B cell (primary cell): ENCODE data around the gene HSD17B2. TPM values are rescaled to one million over a fixed set of nuclear protein-coding genes. Genes with fewer than 3 reads are reported as not detected.

ENCODE experiments used
- ATAC-seq: fragments of 200-7000 bp; cut with Tn5 transposase; one replicate; pipeline ENCODE4 v1.10.0; 2021; ENCODE audit warnings: low read depth, mild to moderate bottlenecking, moderate number of reproducible peaks, moderate library complexity
- CTCF ChIA-PET: fragments of 350-600 bp; sonication (Branson Sonifier 250); formaldehyde crosslinking; loops from one replicate; lab custom pipeline; 2021; ENCODE audit warnings: antibody characterized with exemption, inconsistent platforms; lab: Charles Lee
- POLR2A ChIA-PET: fragments of 350-600 bp; sonication (Branson Sonifier 250); formaldehyde crosslinking; loops from one replicate; lab custom pipeline; 2021; ENCODE audit warnings: antibody characterized with exemption; lab: Charles Lee
- DNase-seq: peaks from one replicate; pipeline ENCODE4 v3.0.0; 2013
- H2AFZ ChIP-seq: 2 replicates; pipeline ENCODE4 v1.6.1; 2012; ENCODE audit warnings: mild to moderate bottlenecking, low read depth, low read length; ENCODE audit not compliant: insufficient read depth, poor library complexity, severe bottlenecking
- H3K27ac ChIP-seq, 2 donors: 1 replicate in 1 of 2; 2 replicates in 1 of 2; pipeline ENCODE4 v1.5.1; 2012 to 2013; ENCODE audit warnings: low read length in 2 of 2, mild to moderate bottlenecking in 2 of 2, moderate library complexity in 1 of 2
- H3K27me3 ChIP-seq, 4 experiments: fragments of 200-600 bp in 1 of 4; sonication (generic) in 1 of 4; replicated peaks in 1 of 4; 1 replicate in 2 of 4; 2 replicates in 2 of 4; pipeline versions ENCODE4 v1.6.1 to v1.7.0; 2013 to 2016; ENCODE audit warnings: low read length in 3 of 4, mild to moderate bottlenecking in 2 of 4, mixed read lengths in 1 of 4, moderate library complexity in 1 of 4; ENCODE audit not compliant: insufficient read depth in 4 of 4, control insufficient read depth in 3 of 4; ENCODE audit errors: control extremely low read depth in 1 of 4
- H3K36me3 ChIP-seq, 2 experiments: replicated peaks in 1 of 2; 1 replicate in 1 of 2; 2 replicates in 1 of 2; pipeline versions ENCODE4 v1.6.1 to v1.7.1; 2013; ENCODE audit warnings: low read length in 1 of 2; ENCODE audit not compliant: insufficient read depth in 2 of 2, control insufficient read depth in 1 of 2; ENCODE audit errors: control extremely low read depth in 1 of 2, extremely low read depth in 1 of 2
- H3K4me1 ChIP-seq, 2 donors: fragments of 200-600 bp in 1 of 2; sonication (generic) in 1 of 2; 1 replicate in 1 of 2; 2 replicates in 1 of 2; pipeline versions ENCODE4 v1.5.1 to v1.6.1; 2013 to 2017; ENCODE audit warnings: low read length in 2 of 2; ENCODE audit not compliant: control insufficient read depth in 2 of 2, insufficient read depth in 2 of 2
- H3K4me2 ChIP-seq: replicated peaks from 2 replicates; pipeline ENCODE3; 2012; ENCODE audit warnings: mild to moderate bottlenecking, low read depth, low read length; ENCODE audit not compliant: poor library complexity, severe bottlenecking
- H3K4me3 ChIP-seq, 5 experiments: fragments of 200-600 bp in 1 of 5; sonication (generic) in 1 of 5; 1 replicate in 3 of 5; 2 replicates in 2 of 5; pipeline versions ENCODE4 v1.5.1 to v1.7.0; 2011 to 2016; ENCODE audit warnings: low read length in 4 of 5, mild to moderate bottlenecking in 4 of 5, low read depth in 2 of 5, control low read depth in 1 of 5, moderate library complexity in 1 of 5; ENCODE audit not compliant: insufficient read depth in 1 of 5; ENCODE audit errors: control extremely low read depth in 1 of 5, extremely low read depth in 1 of 5
- H3K79me2 ChIP-seq: fragments of 200-600 bp; sonication (generic); one replicate; pipeline ENCODE4 v1.6.0; 2016; ENCODE audit warnings: low read length; ENCODE audit not compliant: control insufficient read depth, insufficient read depth
- H3K9ac ChIP-seq: fragments of 200-600 bp; sonication (generic); 2 replicates; pipeline ENCODE4 v1.6.1; 2017; ENCODE audit warnings: mild to moderate bottlenecking, low read length, moderate library complexity
- H3K9me3 ChIP-seq, 3 donors: one replicate each; pipeline versions ENCODE4 v1.6.1 to v1.7.1; 2013; ENCODE audit warnings: low read length in 2 of 3; ENCODE audit not compliant: control insufficient read depth in 2 of 3, insufficient read depth in 1 of 3; ENCODE audit errors: control extremely low read depth in 1 of 3
- H4K20me1 ChIP-seq: 2 replicates; pipeline ENCODE4 v1.6.0; 2012; ENCODE audit warnings: mild to moderate bottlenecking, low read length; ENCODE audit not compliant: insufficient read depth, control insufficient read depth, poor library complexity, severe bottlenecking
- H3K27ac Mint-ChIP-seq: one replicate; pipeline ENCODE4 v1.8.0; 2021; ENCODE audit warnings: mixed read lengths
- H3K27me3 Mint-ChIP-seq: one replicate; pipeline ENCODE4 v1.8.0; 2021; ENCODE audit warnings: mixed read lengths
- H3K4me1 Mint-ChIP-seq: one replicate; pipeline ENCODE4 v1.8.0; 2021; ENCODE audit warnings: mixed read lengths
- H3K4me3 Mint-ChIP-seq: one replicate; pipeline ENCODE4 v1.8.0; 2021; ENCODE audit warnings: mixed read lengths
- H3K9me3 Mint-ChIP-seq: one replicate; pipeline ENCODE4 v1.8.0; 2022; ENCODE audit warnings: mixed read lengths; ENCODE audit not compliant: insufficient read depth
- CTCF ChIP-seq: fragments of 200-600 bp; IDR thresholded peaks from one replicate; pipeline ENCODE4 v1.8.0; 2022; ENCODE audit warnings: antibody characterized with exemption, mild to moderate bottlenecking
- EZH2 ChIP-seq: IDR thresholded peaks from 2 replicates; pipeline ENCODE4 v1.6.1; 2012; ENCODE audit warnings: borderline replicate concordance, low read depth, mild to moderate bottlenecking, moderate library complexity, low read length; ENCODE audit not compliant: insufficient read depth, poor library complexity, severe bottlenecking
- WGBS: methylation state at CpG from one replicate; pipeline ENCODE4 v1.1.5; 2013; ENCODE audit warnings: missing lambda C conversion rate; ENCODE audit not compliant: insufficient coverage; 5-methylcytosine and 5-hydroxymethylcytosine counted together
- intact Hi-C: fragments of 100-400 bp; cut with micrococcal nuclease; formaldehyde crosslinking; loops from one replicate; pipeline ENCODE4 v1.10.0; 2022
- polyA plus RNA-seq: library from polyadenylated mRNA; depleted of rRNA; stranded (reverse); fragments of >200 nt; gene quantifications from 2 replicates; pipeline ENCODE4 v1.2.3, GENCODE V29; 2012
- total RNA-seq, 2 donors: library from RNA; stranded (reverse); fragments of 120-200 nt in 1 of 2; gene quantifications; 1 replicate in 1 of 2; 2 replicates in 1 of 2; pipeline versions ENCODE4 v1.2.3 to v1.2.4, GENCODE V29; 2013 to 2022

The HSD17B2 gene
- total and polyA plus RNA-seq, 2 donors (not counting 1 experiment from before 2014, with no cell fraction given): not detected

- Histone ChIP-seq H3K9me3 (peaks cover 0 to 12% (median 7%) of the 10 kb centered on the region in 3 donors), H3K79me2 (no peaks in the 10 kb centered on the region), H3K4me1 (no peaks in the 10 kb centered on the region), H2AFZ (no peak overlapping the region), H3K27ac (no peak overlapping the region), H3K4me2 (no peak overlapping the region), H3K27me3 (peaks cover 0 to 10% (median 7%) of the 10 kb centered on the region in 4 experiments), H3K4me3 (no peak overlapping the region), H3K36me3 (no peaks in the 10 kb centered on the region), H3K9ac (no peak overlapping the region), H4K20me1 (no peaks in the 10 kb centered on the region)
- POLR2A ChIA-PET: no interaction called here
- H3K4me1 Mint-ChIP-seq: no peaks in the 10 kb centered on the region
- H3K4me3 Mint-ChIP-seq: no peak overlapping the region
- no peak overlapping the region for H3K27ac Mint-ChIP-seq
- no CpG with 5 or more reads among the region's 2 CpGs for WGBS
- peaks cover 3% of the 10 kb centered on the region for H3K9me3 Mint-ChIP-seq
- intact Hi-C loops: no loop called here
- peaks cover 37% of the 10 kb centered on the region for H3K27me3 Mint-ChIP-seq
- ATAC-seq: no peak
- CTCF ChIA-PET: interaction anchor here (0.6 kb wide), 1 partner anchor 42 kb away, joined by 5 read pairs; no protein-coding TSS in a partner anchor
- TF ChIP-seq CTCF (no peak), EZH2 (no peak)
- DNase-seq: no peak
These were observed 18.1 kb upstream of the HSD17B2 start for GRCh38 chr16:82016964-82017363.

GRCh38 chr16:82017911-82018568, 17.0 kb upstream of the HSD17B2 start:
- Mint-ChIP-seq H3K27me3 (peaks cover 35% of the 10 kb centered on the region), H3K4me3 (no peak overlapping the region), H3K9me3 (peaks cover 1% of the 10 kb centered on the region), H3K4me1 (no peaks in the 10 kb centered on the region), H3K27ac (no peak overlapping the region)
- no CpG with 5 or more reads among the region's 6 CpGs for WGBS
- intact Hi-C loops: no loop called here
- ChIA-PET POLR2A (no interaction called here), CTCF (no interaction called here)
- H4K20me1 ChIP-seq: no peaks in the 10 kb centered on the region
- H3K79me2 ChIP-seq: no peaks in the 10 kb centered on the region
- DNase-seq (no peak), ATAC-seq (no peak)
- H3K36me3 ChIP-seq: no peaks in the 10 kb centered on the region
- H2AFZ ChIP-seq: no peak overlapping the region
- no peaks in the 10 kb centered on the region for H3K4me1 ChIP-seq
- H3K9me3 ChIP-seq: peaks cover 0 to 10% (median 7%) of the 10 kb centered on the region in 3 donors
- H3K27me3 ChIP-seq: peaks cover 0 to 10% (median 7%) of the 10 kb centered on the region in 4 experiments
- no peak overlapping the region for H3K4me2 ChIP-seq
- no peak overlapping the region for H3K27ac ChIP-seq
- TF ChIP-seq CTCF (no peak), EZH2 (no peak)
- no peak overlapping the region for H3K9ac ChIP-seq
- no peak overlapping the region for H3K4me3 ChIP-seq
